Fibroblast of the aortic adventitia (primary cell): ENCODE results near the gene DHX58. TPM values are rescaled to one million over a fixed set of nuclear protein-coding genes. Genes with fewer than 3 reads are reported as not detected.

ENCODE experiments used
- DNase-seq: peaks from one replicate; pipeline ENCODE4 v3.0.0-alpha.2; 2010; ENCODE audit warnings: low read depth
- H3K4me3 ChIP-seq: 2 replicates; pipeline ENCODE4 v1.5.1; 2011; ENCODE audit warnings: low read depth, mild to moderate bottlenecking, control low read depth, low read length, moderate library complexity
- total RNA-seq: library from RNA; depleted of rRNA; stranded (reverse); fragments of >200 nt; gene quantifications from 2 replicates; pipeline ENCODE4 v1.2.3, GENCODE V29; 2012; ENCODE audit warnings: low replicate concordance
- TF ChIP-seq, protein P1 (sequence below): IDR thresholded peaks from 2 replicates; pipeline ENCODE4 v1.5.1; 2011; ENCODE audit warnings: mild to moderate bottlenecking, low read length, control low read depth, inconsistent platforms; ENCODE audit not compliant: insufficient read depth

The DHX58 gene
- total RNA-seq, 1 donor = 11.3 TPM

DNA sequence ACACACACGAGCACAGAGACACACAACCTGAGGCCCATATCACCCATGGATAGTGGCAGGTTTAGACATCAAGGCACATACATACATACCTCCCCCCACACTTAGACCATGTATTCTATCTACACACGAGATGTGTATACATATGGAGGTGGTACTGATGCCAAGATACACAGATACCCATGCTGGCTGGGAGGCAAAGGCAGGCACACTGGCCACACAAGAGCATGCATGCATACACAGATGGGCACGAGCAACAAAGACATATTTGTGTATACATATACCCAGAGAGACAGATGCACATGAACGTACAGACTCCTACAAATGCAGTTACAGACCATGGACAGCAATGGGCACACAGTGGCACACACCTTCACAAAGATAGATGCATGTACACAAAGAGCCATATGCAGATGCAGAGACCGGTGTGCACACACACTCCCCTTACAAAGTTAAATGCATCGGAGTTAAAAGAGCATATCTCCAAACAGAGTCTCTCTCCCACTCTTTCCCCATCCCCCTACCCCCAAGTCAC lies 60.1 kb downstream of the DHX58 start:
- DNase-seq = no peak
- TF ChIP-seq, protein P1, sequence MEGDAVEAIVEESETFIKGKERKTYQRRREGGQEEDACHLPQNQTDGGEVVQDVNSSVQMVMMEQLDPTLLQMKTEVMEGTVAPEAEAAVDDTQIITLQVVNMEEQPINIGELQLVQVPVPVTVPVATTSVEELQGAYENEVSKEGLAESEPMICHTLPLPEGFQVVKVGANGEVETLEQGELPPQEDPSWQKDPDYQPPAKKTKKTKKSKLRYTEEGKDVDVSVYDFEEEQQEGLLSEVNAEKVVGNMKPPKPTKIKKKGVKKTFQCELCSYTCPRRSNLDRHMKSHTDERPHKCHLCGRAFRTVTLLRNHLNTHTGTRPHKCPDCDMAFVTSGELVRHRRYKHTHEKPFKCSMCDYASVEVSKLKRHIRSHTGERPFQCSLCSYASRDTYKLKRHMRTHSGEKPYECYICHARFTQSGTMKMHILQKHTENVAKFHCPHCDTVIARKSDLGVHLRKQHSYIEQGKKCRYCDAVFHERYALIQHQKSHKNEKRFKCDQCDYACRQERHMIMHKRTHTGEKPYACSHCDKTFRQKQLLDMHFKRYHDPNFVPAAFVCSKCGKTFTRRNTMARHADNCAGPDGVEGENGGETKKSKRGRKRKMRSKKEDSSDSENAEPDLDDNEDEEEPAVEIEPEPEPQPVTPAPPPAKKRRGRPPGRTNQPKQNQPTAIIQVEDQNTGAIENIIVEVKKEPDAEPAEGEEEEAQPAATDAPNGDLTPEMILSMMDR = no peak
- no peak overlapping the region for H3K4me3 ChIP-seq

DNA sequence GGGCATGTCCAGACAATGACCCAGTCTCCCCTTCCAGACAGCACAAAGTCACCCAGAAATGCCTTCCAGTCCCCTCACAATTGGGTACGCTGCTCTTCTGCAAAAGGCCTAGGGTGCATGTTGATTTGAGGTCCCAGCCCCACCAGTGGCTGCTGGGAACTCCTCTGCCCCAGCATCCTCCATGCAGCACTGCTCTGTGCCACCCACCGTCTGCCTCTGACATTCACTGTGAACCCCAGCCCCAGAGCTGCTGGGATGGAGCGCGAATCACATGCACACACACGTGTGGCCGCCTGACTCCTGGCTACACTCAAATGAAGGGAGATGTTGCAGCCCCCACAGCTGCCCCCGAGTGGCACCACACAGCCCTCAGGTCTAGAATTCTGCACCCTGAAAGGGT lies 60.9 kb downstream of the DHX58 start:
- TF ChIP-seq, protein P1 = no peak

More for the DNA sequence above, 60.9 kb downstream of the DHX58 start:
- no peak for DNase-seq
- H3K4me3 ChIP-seq = no peak overlapping the region

Other genes with a start within 250 kb of the DHX58 start
- gene KLHL11, start 247.3 kb downstream of the DHX58 start, total RNA-seq = 29.0 and 30.4 TPM in 2 replicates
- gene ACLY, start 193.8 kb downstream of the DHX58 start, total RNA-seq = 64.1 and 159 TPM in 2 replicates
- 0.16 and 1.2 TPM in 2 replicates for gene ODAD4, start 182.1 kb downstream of the DHX58 start, total RNA-seq
- gene CNP, start 145.9 kb downstream of the DHX58 start, total RNA-seq = 64.3 and 84.2 TPM in 2 replicates
- gene DNAJC7, start 95.3 kb downstream of the DHX58 start, total RNA-seq = 58.0 and 131 TPM in 2 replicates
- 17.1 and 27.1 TPM in 2 replicates for gene NKIRAS2, start 92.6 kb downstream of the DHX58 start, total RNA-seq
- 0.09 and 0.49 TPM in 2 replicates for gene C17orf113, start 62.1 kb downstream of the DHX58 start, total RNA-seq
- not detected in 2 replicates for gene ZNF385C, start 14.2 kb downstream of the DHX58 start, total RNA-seq
- 8.5 and 13.7 TPM in 2 replicates for gene KAT2A, start 8.7 kb upstream of the DHX58 start, total RNA-seq
- gene HSPB9, start 10.1 kb upstream of the DHX58 start, total RNA-seq = not detected in 2 replicates
- 8.3 and 82.2 TPM in 2 replicates for gene RAB5C, start 42.3 kb upstream of the DHX58 start, total RNA-seq
- 0.09 TPM in 1 of 2 replicates, not detected in the other for gene KCNH4, start 68.4 kb upstream of the DHX58 start, total RNA-seq
- gene HCRT, start 72.7 kb upstream of the DHX58 start, total RNA-seq = not detected in 2 replicates
- 14.8 and 33.8 TPM in 2 replicates for gene GHDC, start 81.8 kb upstream of the DHX58 start, total RNA-seq
- gene STAT5B, start 163.7 kb upstream of the DHX58 start, total RNA-seq = 14.1 and 23.0 TPM in 2 replicates
- gene STAT5A, start 175.8 kb upstream of the DHX58 start, total RNA-seq = 25.2 and 27.3 TPM in 2 replicates